IMR-90 (cell line): ENCODE data around the gene PHIP.

Source experiments
- BHLHE40 ChIP-seq: fragments of 150-350 bp; IDR thresholded peaks from 2 replicates; pipeline ENCODE4 v1.6.1; 2016; ENCODE audit warnings: mild to moderate bottlenecking, low read depth, low read length
- CEBPB ChIP-seq: IDR thresholded peaks from 2 replicates; pipeline ENCODE4 v1.6.1; 2012; ENCODE audit warnings: low read depth, low read length, improper control_type of control experiment
- POLR2A ChIP-seq: IDR thresholded peaks from 2 replicates; pipeline ENCODE4 v1.6.1; 2012; ENCODE audit warnings: mild to moderate bottlenecking, low read depth, low read length
- RCOR1 ChIP-seq: IDR thresholded peaks from 2 replicates; pipeline ENCODE4 v1.6.1; 2012; ENCODE audit warnings: mild to moderate bottlenecking, low read length, improper control_type of control experiment; ENCODE audit not compliant: insufficient replicate concordance
- SMC3 ChIP-seq: fragments of 150-350 bp; IDR thresholded peaks from 2 replicates; pipeline ENCODE4 v1.6.1; 2016; ENCODE audit warnings: low read depth, mild to moderate bottlenecking, antibody characterized with exemption, low read length, moderate library complexity
- TF ChIP-seq, protein P1 (sequence below): conservative IDR thresholded peaks from 2 replicates; pipeline ENCODE4 v1.5.1; 2012; ENCODE audit warnings: mild to moderate bottlenecking, low read depth, low read length, improper control_type of control experiment
- TF ChIP-seq, protein P2 (sequence below): fragments of 150-350 bp; IDR thresholded peaks from 2 replicates; pipeline ENCODE4 v1.6.1; 2017; ENCODE audit warnings: mild to moderate bottlenecking, antibody characterized with exemption, low read length, low read depth

DNA sequence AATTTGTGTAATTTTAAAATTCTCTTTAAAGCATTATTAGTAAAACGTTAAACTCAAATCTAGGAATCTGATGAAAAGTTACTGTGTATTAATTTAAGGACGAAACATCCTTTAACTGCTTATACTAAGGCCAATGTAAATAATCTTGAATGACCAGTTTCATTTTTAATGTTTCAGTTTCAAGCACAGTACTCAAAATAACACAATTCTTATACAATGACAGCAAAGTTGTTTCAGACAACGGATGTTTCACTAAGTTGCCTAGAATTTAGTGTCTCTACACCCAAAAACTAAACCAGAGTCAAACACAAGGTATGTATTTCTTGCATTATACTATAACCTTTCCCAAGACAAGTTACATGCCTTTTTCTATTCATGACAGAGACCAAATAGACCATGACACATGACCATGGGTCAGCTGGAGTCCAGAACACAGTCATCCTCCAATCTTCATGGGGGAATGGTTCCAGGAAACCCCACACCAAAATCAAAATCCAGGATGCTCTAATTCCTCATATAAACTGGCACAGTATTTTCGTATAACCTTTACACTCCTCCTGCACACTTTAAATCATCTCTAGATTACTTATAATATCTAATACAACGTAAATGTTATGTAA, 7.7 kb downstream of the PHIP start:
- TF ChIP-seq BHLHE40 (no peak), SMC3 (no peak), POLR2A (no peak), CEBPB (no peak), RCOR1 (no peak)
- TF ChIP-seq, protein P1, sequence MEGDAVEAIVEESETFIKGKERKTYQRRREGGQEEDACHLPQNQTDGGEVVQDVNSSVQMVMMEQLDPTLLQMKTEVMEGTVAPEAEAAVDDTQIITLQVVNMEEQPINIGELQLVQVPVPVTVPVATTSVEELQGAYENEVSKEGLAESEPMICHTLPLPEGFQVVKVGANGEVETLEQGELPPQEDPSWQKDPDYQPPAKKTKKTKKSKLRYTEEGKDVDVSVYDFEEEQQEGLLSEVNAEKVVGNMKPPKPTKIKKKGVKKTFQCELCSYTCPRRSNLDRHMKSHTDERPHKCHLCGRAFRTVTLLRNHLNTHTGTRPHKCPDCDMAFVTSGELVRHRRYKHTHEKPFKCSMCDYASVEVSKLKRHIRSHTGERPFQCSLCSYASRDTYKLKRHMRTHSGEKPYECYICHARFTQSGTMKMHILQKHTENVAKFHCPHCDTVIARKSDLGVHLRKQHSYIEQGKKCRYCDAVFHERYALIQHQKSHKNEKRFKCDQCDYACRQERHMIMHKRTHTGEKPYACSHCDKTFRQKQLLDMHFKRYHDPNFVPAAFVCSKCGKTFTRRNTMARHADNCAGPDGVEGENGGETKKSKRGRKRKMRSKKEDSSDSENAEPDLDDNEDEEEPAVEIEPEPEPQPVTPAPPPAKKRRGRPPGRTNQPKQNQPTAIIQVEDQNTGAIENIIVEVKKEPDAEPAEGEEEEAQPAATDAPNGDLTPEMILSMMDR: no peak
- TF ChIP-seq, protein P2, sequence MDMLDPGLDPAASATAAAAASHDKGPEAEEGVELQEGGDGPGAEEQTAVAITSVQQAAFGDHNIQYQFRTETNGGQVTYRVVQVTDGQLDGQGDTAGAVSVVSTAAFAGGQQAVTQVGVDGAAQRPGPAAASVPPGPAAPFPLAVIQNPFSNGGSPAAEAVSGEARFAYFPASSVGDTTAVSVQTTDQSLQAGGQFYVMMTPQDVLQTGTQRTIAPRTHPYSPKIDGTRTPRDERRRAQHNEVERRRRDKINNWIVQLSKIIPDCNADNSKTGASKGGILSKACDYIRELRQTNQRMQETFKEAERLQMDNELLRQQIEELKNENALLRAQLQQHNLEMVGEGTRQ: no peak
